ENCODE measurements around the gene FOXN3. TPM values are rescaled to one million over a fixed set of nuclear protein-coding genes. Genes with fewer than 3 reads are reported as not detected.

The FOXN3 gene
- total RNA-seq, 2 experiments from 2014 or later, result 92.2 to 94.4 TPM

GRCh38 chr14:89416002-89416995, 734 bp downstream of the FOXN3 start:
- peak overlapping the region; percentile 83 for H3K4me3 Mint-ChIP-seq
- CTCF ChIA-PET, result interaction anchor here (0.9 to 1.3 kb wide), 4 partner anchors 20 to 88 kb away, joined by 3 to 5 read pairs (median 4); no protein-coding TSS in a partner anchor
- peaks cover 52% of the 10 kb centered on the region for H3K4me1 Mint-ChIP-seq
- DNase-seq, result peak; percentile 98
- POLR2A ChIA-PET, result interaction anchor here (1.3 kb wide), 1 partner anchor 94 kb away, joined by 4 read pairs; no protein-coding TSS in a partner anchor
- H3K27ac Mint-ChIP-seq, result peak overlapping the region; percentile 84
- H3K27me3 Mint-ChIP-seq, result no peaks in the 10 kb centered on the region
- H3K9me3 Mint-ChIP-seq, result no peaks in the 10 kb centered on the region
- peaks cover 17% of the 10 kb centered on the region for H3K36me3 Mint-ChIP-seq (ENCODE audit: low read depth)

GRCh38 chr14:89415159-89415558, 1.9 kb downstream of the FOXN3 start:
- no peak overlapping the region for H3K27ac Mint-ChIP-seq
- POLR2A ChIA-PET, result interaction anchor here (1.3 kb wide), 1 partner anchor 95 kb away, joined by 4 read pairs; no protein-coding TSS in a partner anchor
- no peaks in the 10 kb centered on the region for H3K27me3 Mint-ChIP-seq
- DNase-seq, result no peak
- no peaks in the 10 kb centered on the region for H3K9me3 Mint-ChIP-seq
- peak overlapping the region; percentile 83 for H3K4me3 Mint-ChIP-seq
- peaks cover 28% of the 10 kb centered on the region for H3K36me3 Mint-ChIP-seq (ENCODE audit: low read depth)
- CTCF ChIA-PET, result interaction anchor here (0.5 to 1.3 kb wide), 4 partner anchors 10 to 761 kb away, joined by 3 to 5 read pairs (median 3); no protein-coding TSS in a partner anchor
- peaks cover 59% of the 10 kb centered on the region for H3K4me1 Mint-ChIP-seq

DNA sequence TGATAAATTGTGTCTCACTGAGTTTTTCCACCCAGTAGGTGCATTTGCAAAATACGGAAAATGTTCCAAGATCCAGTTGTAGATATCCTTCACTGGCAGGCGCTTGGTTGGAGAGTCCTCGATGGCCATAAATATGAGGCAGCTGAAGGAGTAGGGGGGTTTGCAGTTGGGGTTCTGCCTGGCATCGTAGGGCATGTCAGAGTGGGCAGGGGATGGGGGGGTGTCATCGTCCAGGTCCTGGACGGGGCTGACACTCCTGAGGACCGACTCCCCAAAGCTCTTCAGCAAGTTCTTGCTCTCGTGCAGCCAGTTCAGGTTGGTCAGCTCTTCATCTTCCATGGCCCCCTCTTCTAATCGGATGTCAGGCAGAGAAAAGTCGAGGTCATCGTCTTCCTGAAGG, 5.1 kb downstream of the FOXN3 start:
- Mint-ChIP-seq H3K36me3 (ENCODE audit: low read depth) (peaks cover 47% of the 10 kb centered on the region), H3K27me3 (no peaks in the 10 kb centered on the region), H3K27ac (no peak overlapping the region), H3K4me1 (peaks cover 63% of the 10 kb centered on the region), H3K4me3 (no peak overlapping the region), H3K9me3 (no peaks in the 10 kb centered on the region)
- no peak for DNase-seq
- ChIA-PET POLR2A (no interaction called here), CTCF (no interaction called here)

GRCh38 chr14:89409961-89410360, 7.1 kb downstream of the FOXN3 start:
- Mint-ChIP-seq H3K4me3 (no peak overlapping the region), H3K27ac (peak overlapping the region; percentile 74), H3K27me3 (no peaks in the 10 kb centered on the region), H3K9me3 (no peaks in the 10 kb centered on the region), H3K4me1 (peaks cover 59% of the 10 kb centered on the region), H3K36me3 (ENCODE audit: low read depth) (peaks cover 56% of the 10 kb centered on the region)
- ChIA-PET POLR2A (no interaction called here), CTCF (interaction anchor here (1.0 kb wide), 2 partner anchors 24 to 435 kb away, joined by 3 read pairs; no protein-coding TSS in a partner anchor)
- no peak for DNase-seq

- DNase-seq, result no peak
- Mint-ChIP-seq H3K9me3 (no peaks in the 10 kb centered on the region), H3K27me3 (no peaks in the 10 kb centered on the region), H3K4me3 (no peak overlapping the region), H3K36me3 (ENCODE audit: low read depth) (peaks cover 59% of the 10 kb centered on the region), H3K27ac (peak overlapping the region; percentile 74), H3K4me1 (peaks cover 55% of the 10 kb centered on the region)
- ChIA-PET POLR2A (no interaction called here), CTCF (interaction anchor here (1.0 to 1.4 kb wide), 4 partner anchors 23 to 436 kb away, joined by 3 to 4 read pairs (median 3); no protein-coding TSS in a partner anchor)
Observed at GRCh38 chr14:89408907-89409700, 7.9 kb downstream of the FOXN3 start.

- ChIA-PET CTCF (interaction anchor here (0.6 to 1.4 kb wide), 2 partner anchors 29 to 101 kb away, joined by 3 to 5 read pairs; no protein-coding TSS in a partner anchor), POLR2A (interaction anchor here (0.7 kb wide), 1 partner anchor 103 kb away, joined by 3 read pairs; no protein-coding TSS in a partner anchor)
- H3K36me3 Mint-ChIP-seq (ENCODE audit: low read depth), result peaks cover 63% of the 10 kb centered on the region
Observed at GRCh38 chr14:89407856-89408255, 9.2 kb downstream of the FOXN3 start.

GRCh38 chr14:89406941-89407340, 10.1 kb downstream of the FOXN3 start:
- Mint-ChIP-seq H3K27ac (peak overlapping the region; percentile 46), H3K9me3 (peaks cover 2% of the 10 kb centered on the region), H3K4me3 (no peak overlapping the region), H3K4me1 (peaks cover 55% of the 10 kb centered on the region), H3K36me3 (ENCODE audit: low read depth) (peaks cover 62% of the 10 kb centered on the region), H3K27me3 (no peaks in the 10 kb centered on the region)
- POLR2A ChIA-PET, result no interaction called here
- CTCF ChIA-PET, result no interaction called here
- DNase-seq, result no peak

More at GRCh38 chr14:89407856-89408255, 9.2 kb downstream of the FOXN3 start:
- H3K9me3 Mint-ChIP-seq, result peaks cover under 1% of the 10 kb centered on the region
- H3K27ac Mint-ChIP-seq, result peak overlapping the region; percentile 71
- no peak overlapping the region for H3K4me3 Mint-ChIP-seq
- no peaks in the 10 kb centered on the region for H3K27me3 Mint-ChIP-seq
- DNase-seq, result no peak
- H3K4me1 Mint-ChIP-seq, result peaks cover 50% of the 10 kb centered on the region

- DNase-seq, result no peak
- POLR2A ChIA-PET, result no interaction called here
- H3K4me1 Mint-ChIP-seq, result peaks cover 55% of the 10 kb centered on the region
- peaks cover 58% of the 10 kb centered on the region for H3K36me3 Mint-ChIP-seq (ENCODE audit: low read depth)
- peak overlapping the region; percentile 73 for H3K27ac Mint-ChIP-seq
- H3K4me3 Mint-ChIP-seq, result no peak overlapping the region
- CTCF ChIA-PET, result no interaction called here
- H3K27me3 Mint-ChIP-seq, result no peaks in the 10 kb centered on the region
- peaks cover 2% of the 10 kb centered on the region for H3K9me3 Mint-ChIP-seq
Observed at GRCh38 chr14:89406361-89406760, 10.7 kb downstream of the FOXN3 start.

DNA sequence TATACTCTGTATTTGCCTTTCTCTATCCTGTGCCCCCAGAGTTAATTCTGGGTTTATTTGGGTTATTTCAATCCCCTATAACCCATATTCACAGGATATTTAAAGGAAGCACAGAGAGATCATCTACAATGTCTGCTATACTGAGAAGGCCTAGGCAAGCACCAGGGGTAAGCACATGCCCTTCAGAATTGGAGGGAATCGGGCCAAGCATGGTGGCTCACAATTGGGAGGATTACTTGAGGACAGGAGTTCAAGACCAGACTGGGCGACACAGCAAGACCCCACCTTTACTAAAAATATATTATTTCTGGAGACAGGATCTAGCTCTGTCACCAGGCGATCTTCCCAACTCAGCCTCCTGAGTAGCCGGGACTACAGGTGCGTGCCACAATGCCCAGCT, 11.3 kb downstream of the FOXN3 start:
- Mint-ChIP-seq H3K36me3 (ENCODE audit: low read depth) (peaks cover 51% of the 10 kb centered on the region), H3K4me1 (peaks cover 51% of the 10 kb centered on the region), H3K9me3 (peaks cover 2% of the 10 kb centered on the region), H3K27me3 (no peaks in the 10 kb centered on the region), H3K27ac (no peak overlapping the region), H3K4me3 (no peak overlapping the region)
- no peak for DNase-seq
- CTCF ChIA-PET, result no interaction called here
- POLR2A ChIA-PET, result no interaction called here

DNA sequence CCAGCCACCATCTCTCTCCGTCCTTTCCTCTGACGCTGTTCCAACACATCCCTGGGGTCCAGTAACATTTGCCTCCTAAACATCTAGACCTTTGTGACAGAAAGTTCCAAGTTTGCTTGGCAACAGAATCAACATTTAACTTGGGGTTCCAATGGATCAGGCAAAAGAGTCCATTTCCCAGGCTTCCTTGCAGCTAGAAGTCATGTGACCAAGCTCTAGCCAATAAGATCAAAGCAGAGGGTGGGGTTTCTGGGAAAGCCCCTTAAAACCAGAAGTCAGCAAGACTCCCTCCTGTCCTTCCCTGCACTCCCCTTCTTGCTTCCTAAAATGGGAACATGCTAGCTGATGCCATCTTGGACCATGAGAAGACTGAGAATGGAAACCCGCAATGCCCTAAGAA, 14.7 kb downstream of the FOXN3 start:
- DNase-seq, result no peak
- Mint-ChIP-seq H3K9me3 (peaks cover 2% of the 10 kb centered on the region), H3K4me3 (no peak overlapping the region), H3K27me3 (no peaks in the 10 kb centered on the region), H3K4me1 (peaks cover 29% of the 10 kb centered on the region), H3K36me3 (ENCODE audit: low read depth) (peaks cover 35% of the 10 kb centered on the region), H3K27ac (no peak overlapping the region)
- ChIA-PET CTCF (interaction anchor here (1.0 kb wide), 1 partner anchor 12 kb away, joined by 5 read pairs; no protein-coding TSS in a partner anchor), POLR2A (no interaction called here)

GRCh38 chr14:89401761-89402160, 15.3 kb downstream of the FOXN3 start:
- CTCF ChIA-PET, result interaction anchor here (1.0 to 1.8 kb wide), 2 partner anchors 11 to 12 kb away, joined by 3 to 5 read pairs; no protein-coding TSS in a partner anchor
- H3K27ac Mint-ChIP-seq, result no peak overlapping the region
- H3K9me3 Mint-ChIP-seq, result peaks cover 2% of the 10 kb centered on the region
- H3K27me3 Mint-ChIP-seq, result no peaks in the 10 kb centered on the region
- no peak overlapping the region for H3K4me3 Mint-ChIP-seq
- DNase-seq, result no peak
- H3K4me1 Mint-ChIP-seq, result peaks cover 23% of the 10 kb centered on the region
- H3K36me3 Mint-ChIP-seq (ENCODE audit: low read depth), result peaks cover 30% of the 10 kb centered on the region
- POLR2A ChIA-PET, result no interaction called here

DNA sequence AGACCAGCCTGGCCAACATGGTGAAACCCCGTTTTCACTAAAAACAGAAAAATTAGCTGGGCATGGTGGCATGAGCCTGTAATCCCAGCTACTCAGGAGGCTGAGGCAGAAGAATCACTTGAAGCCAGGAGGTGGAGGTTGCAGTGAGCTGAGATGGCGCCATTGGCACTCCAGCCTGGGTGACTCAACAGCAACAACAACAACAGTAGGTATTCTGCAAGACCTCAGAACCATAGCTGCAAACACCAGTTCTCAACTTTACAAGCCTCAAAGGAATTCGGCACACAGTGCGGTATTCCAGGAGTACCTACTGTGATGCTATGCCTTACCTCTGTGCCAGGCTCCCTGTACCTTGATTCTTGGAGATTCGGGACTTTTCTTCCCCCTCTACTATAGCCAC, 15.8 kb downstream of the FOXN3 start:
- Mint-ChIP-seq H3K4me1 (peaks cover 20% of the 10 kb centered on the region), H3K9me3 (peaks cover 2% of the 10 kb centered on the region), H3K36me3 (ENCODE audit: low read depth) (peaks cover 26% of the 10 kb centered on the region), H3K4me3 (no peak overlapping the region), H3K27me3 (no peaks in the 10 kb centered on the region), H3K27ac (no peak overlapping the region)
- ChIA-PET CTCF (interaction anchor here (1.8 kb wide), 1 partner anchor 10 kb away, joined by 3 read pairs; no protein-coding TSS in a partner anchor), POLR2A (no interaction called here)
- no peak for DNase-seq
